DND-41 (cell line): ENCODE measurements around the gene ANXA2.

Experiments used
- ATAC-seq: fragments of 200-7000 bp; cut with Tn5 transposase; 3 replicates; pipeline ENCODE4 v1.9.1; 2021; ENCODE audit warnings: low read depth; ENCODE audit not compliant: insufficient read depth
- DNase-seq: peaks from one replicate; pipeline ENCODE4 v3.0.0-alpha.2; 2020
- H2AFZ ChIP-seq: 2 replicates; pipeline ENCODE4 v1.6.0; 2012; ENCODE audit warnings: low read depth, low read length
- H3K27ac ChIP-seq: 2 replicates; pipeline ENCODE4 v1.5.1; 2012; ENCODE audit warnings: low read length, inconsistent platforms
- H3K27me3 ChIP-seq: fragments of 200-600 bp; sonication (generic); 2 replicates; pipeline ENCODE4 v1.6.0; 2012; ENCODE audit warnings: low read length, mild to moderate bottlenecking, inconsistent platforms; ENCODE audit not compliant: insufficient read depth, poor library complexity
- H3K36me3 ChIP-seq: 2 replicates; pipeline ENCODE4 v1.5.1; 2012; ENCODE audit warnings: low read length, inconsistent platforms; ENCODE audit not compliant: insufficient read depth
- H3K4me1 ChIP-seq: 2 replicates; pipeline ENCODE4 v1.5.1; 2012; ENCODE audit warnings: mild to moderate bottlenecking, low read length; ENCODE audit not compliant: insufficient read depth
- H3K4me2 ChIP-seq: 2 replicates; pipeline ENCODE4 v1.6.0; 2012; ENCODE audit warnings: mild to moderate bottlenecking, moderate library complexity, low read length, inconsistent platforms; ENCODE audit not compliant: insufficient read depth
- H3K4me3 ChIP-seq, 2 experiments: fragments of 200-600 bp in 1 of 2; shearing (Covaris generic) in 1 of 2; 2 replicates each; pipeline ENCODE4 v1.5.1; 2012 to 2016; ENCODE audit warnings: inconsistent platforms in 2 of 2, low read length in 2 of 2, mild to moderate bottlenecking in 2 of 2, low read depth in 1 of 2, moderate library complexity in 1 of 2
- H3K79me2 ChIP-seq: 2 replicates; pipeline ENCODE4 v1.6.0; 2012; ENCODE audit warnings: low read length, inconsistent platforms; ENCODE audit not compliant: insufficient read depth
- H3K9ac ChIP-seq: 2 replicates; pipeline ENCODE4 v1.6.0; 2012; ENCODE audit warnings: low read depth, mild to moderate bottlenecking, inconsistent platforms, low read length, moderate library complexity
- H3K9me3 ChIP-seq: 2 replicates; pipeline ENCODE4 v1.5.1; 2012; ENCODE audit warnings: low read length, moderate library complexity, mild to moderate bottlenecking, inconsistent platforms; ENCODE audit not compliant: insufficient read depth, severe bottlenecking
- H4K20me1 ChIP-seq: 2 replicates; pipeline ENCODE4 v1.6.0; 2012; ENCODE audit warnings: low read length; ENCODE audit not compliant: insufficient read depth
- EZH2 ChIP-seq: IDR thresholded peaks from 3 replicates; pipeline ENCODE4 v1.6.1; 2012; ENCODE audit warnings: borderline replicate concordance, low read depth, mild to moderate bottlenecking, moderate library complexity, low read length, inconsistent platforms; ENCODE audit not compliant: severe bottlenecking
- TF ChIP-seq, protein P1 (sequence below): IDR thresholded peaks from 2 replicates; pipeline ENCODE4 v1.5.1; 2012; ENCODE audit warnings: borderline replicate concordance, low read length, moderate library complexity, mild to moderate bottlenecking; ENCODE audit not compliant: poor library complexity, severe bottlenecking; ENCODE audit errors: extremely low read depth

The ANXA2 gene

DNA sequence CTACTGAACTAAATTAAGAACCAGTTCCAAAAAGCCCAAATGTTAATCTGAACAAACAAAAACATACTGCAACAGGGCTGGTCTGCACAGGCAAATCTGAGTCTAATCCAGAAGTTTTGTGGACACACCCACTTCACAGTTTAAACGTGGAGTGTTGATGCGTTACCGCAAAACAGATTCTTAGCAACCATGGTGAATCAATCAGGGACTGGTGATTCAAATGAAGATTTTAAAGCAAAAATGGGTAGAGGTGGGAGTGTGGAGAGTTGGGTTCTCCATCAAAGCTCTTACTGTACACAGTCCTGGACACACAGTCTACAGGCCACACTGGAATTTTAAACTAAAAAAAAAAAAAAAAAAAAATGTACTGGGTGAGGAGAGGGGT is 5.2 kb downstream of the ANXA2 start:
- ATAC-seq (no peak), DNase-seq (no peak)
- Histone ChIP-seq H3K27ac (no peak overlapping the region), H2AFZ (no peak overlapping the region), H3K9ac (no peak overlapping the region), H3K27me3 (peaks cover 17% of the 10 kb centered on the region), H4K20me1 (no peaks in the 10 kb centered on the region), H3K4me1 (peaks cover 24% of the 10 kb centered on the region), H3K9me3 (no peaks in the 10 kb centered on the region), H3K79me2 (no peaks in the 10 kb centered on the region), H3K4me2 (no peak overlapping the region), H3K4me3 (no peak overlapping the region), H3K36me3 (no peaks in the 10 kb centered on the region)
- TF ChIP-seq, protein P1, sequence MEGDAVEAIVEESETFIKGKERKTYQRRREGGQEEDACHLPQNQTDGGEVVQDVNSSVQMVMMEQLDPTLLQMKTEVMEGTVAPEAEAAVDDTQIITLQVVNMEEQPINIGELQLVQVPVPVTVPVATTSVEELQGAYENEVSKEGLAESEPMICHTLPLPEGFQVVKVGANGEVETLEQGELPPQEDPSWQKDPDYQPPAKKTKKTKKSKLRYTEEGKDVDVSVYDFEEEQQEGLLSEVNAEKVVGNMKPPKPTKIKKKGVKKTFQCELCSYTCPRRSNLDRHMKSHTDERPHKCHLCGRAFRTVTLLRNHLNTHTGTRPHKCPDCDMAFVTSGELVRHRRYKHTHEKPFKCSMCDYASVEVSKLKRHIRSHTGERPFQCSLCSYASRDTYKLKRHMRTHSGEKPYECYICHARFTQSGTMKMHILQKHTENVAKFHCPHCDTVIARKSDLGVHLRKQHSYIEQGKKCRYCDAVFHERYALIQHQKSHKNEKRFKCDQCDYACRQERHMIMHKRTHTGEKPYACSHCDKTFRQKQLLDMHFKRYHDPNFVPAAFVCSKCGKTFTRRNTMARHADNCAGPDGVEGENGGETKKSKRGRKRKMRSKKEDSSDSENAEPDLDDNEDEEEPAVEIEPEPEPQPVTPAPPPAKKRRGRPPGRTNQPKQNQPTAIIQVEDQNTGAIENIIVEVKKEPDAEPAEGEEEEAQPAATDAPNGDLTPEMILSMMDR, result no peak
- TF ChIP-seq EZH2, result no peak

DNA sequence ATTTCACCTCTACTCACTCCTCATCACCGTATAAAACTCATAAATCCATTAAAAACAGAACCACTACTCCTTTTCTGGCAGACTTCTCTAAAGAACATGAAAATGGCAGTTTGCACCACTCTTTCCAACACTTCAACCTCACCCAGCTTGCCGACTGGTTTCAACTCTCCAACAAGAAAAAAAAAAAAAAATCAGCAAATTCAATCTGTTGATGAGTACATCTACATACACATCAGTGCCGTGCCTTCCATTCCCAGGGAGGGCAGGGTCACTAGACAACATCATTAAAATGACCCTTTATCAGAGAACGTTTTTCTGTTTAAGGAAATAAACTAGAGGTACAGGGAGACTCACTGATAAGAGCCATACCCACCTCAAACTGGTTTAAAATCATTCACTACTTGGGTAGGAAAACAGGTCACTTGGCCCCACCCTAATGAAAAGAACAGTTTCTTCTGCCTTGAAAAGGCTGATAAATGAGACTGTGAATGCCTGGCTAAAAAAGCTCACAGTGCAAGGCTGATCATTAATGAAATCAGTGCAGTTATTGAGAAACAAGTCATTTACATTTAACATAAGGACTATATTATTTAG is 6.0 kb downstream of the ANXA2 start:
- Histone ChIP-seq H3K79me2 (no peaks in the 10 kb centered on the region), H3K9me3 (no peaks in the 10 kb centered on the region), H3K4me2 (no peak overlapping the region), H2AFZ (no peak overlapping the region), H3K4me3 (no peak overlapping the region), H3K36me3 (no peaks in the 10 kb centered on the region), H3K27me3 (peaks cover 9% of the 10 kb centered on the region), H3K4me1 (peaks cover 16% of the 10 kb centered on the region), H3K9ac (no peak overlapping the region), H4K20me1 (no peaks in the 10 kb centered on the region), H3K27ac (no peak overlapping the region)
- DNase-seq (no peak), ATAC-seq (no peak)
- TF ChIP-seq, protein P1, result no peak
- TF ChIP-seq EZH2, result no peak

DNA sequence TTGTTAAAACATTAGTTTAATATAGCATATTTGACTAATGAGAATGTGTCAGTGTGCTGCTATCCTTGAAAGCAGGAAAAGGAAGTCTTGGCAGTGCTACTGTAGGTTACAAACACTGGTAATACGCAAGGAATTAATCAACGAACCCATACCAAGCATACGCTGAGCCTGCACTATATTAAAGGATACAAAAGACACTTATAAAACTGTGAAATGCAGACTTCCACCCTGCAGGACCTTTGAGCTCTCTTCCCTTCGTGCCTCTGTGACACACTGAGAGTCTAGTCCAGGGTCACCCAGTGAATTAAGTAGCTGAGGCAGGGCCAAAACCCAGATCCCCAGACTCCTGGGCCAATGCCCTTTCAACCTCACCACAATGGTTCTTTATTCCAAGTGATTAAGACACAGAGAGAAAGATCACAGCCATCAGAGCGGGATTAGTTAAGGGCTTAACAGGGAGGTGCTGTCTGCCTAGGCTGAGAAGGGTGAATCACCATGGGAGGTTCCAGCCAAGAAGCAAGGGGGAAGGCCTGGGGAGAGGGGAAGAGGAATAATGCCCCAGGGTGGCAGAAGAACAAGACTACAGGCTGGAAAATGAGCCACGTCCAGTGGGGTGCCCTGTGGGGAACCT is 6.8 kb downstream of the ANXA2 start:
- Histone ChIP-seq H3K9ac (no peak overlapping the region), H2AFZ (no peak overlapping the region), H3K4me3 (no peak overlapping the region), H3K4me2 (no peak overlapping the region), H3K79me2 (no peaks in the 10 kb centered on the region), H3K4me1 (peaks cover 14% of the 10 kb centered on the region), H4K20me1 (no peaks in the 10 kb centered on the region), H3K27me3 (peaks cover 5% of the 10 kb centered on the region), H3K9me3 (no peaks in the 10 kb centered on the region), H3K36me3 (no peaks in the 10 kb centered on the region), H3K27ac (no peak overlapping the region)
- ATAC-seq, result no peak
- no peak for DNase-seq
- TF ChIP-seq, protein P1, result no peak
- TF ChIP-seq EZH2, result no peak
